ENCODE data around the gene DHRS7C.
"Not testable (repeated sequence)": the region's sequence is repeated elsewhere in the genome, so short reads cannot be mapped to it uniquely, and the experiment has no call there.

Gene DHRS7C

DNA sequence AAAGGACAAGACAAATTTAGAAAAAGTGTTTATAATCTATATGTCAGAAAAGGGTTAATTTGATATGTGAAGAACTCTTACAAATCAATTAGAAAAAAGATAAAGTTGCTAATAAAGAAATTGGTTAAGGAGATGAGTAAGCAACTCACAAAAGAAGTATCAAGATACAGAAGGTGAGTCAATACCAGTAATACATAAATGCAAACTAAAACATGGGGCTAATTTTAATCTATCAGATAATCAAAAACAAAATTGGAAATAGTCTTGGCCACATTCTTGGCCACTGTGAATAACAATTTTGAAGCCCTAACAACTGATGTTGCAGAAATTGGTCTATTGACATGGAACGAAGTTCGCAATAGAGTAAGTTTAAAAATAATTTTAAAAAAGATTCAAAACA, 6.8 kb downstream of the DHRS7C start:
- H3K27me3 ChIP-seq, result peaks cover 0 to 17% of the 10 kb centered on the region in 2 donors
- TF ChIP-seq, protein P1, sequence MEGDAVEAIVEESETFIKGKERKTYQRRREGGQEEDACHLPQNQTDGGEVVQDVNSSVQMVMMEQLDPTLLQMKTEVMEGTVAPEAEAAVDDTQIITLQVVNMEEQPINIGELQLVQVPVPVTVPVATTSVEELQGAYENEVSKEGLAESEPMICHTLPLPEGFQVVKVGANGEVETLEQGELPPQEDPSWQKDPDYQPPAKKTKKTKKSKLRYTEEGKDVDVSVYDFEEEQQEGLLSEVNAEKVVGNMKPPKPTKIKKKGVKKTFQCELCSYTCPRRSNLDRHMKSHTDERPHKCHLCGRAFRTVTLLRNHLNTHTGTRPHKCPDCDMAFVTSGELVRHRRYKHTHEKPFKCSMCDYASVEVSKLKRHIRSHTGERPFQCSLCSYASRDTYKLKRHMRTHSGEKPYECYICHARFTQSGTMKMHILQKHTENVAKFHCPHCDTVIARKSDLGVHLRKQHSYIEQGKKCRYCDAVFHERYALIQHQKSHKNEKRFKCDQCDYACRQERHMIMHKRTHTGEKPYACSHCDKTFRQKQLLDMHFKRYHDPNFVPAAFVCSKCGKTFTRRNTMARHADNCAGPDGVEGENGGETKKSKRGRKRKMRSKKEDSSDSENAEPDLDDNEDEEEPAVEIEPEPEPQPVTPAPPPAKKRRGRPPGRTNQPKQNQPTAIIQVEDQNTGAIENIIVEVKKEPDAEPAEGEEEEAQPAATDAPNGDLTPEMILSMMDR (IDR thresholded peaks at IDR 0.05), result no peak
- DNase-seq, result no peak
- no peaks in the 10 kb centered on the region for H3K4me1 ChIP-seq
- H3K4me3 ChIP-seq, result no peak overlapping the region
- intact Hi-C loops (cut with DNase I; ENCODE audit: low total_unique reads), result no loop called here
- no peaks in the 10 kb centered on the region for H3K36me3 ChIP-seq
- H3K27ac ChIP-seq, result no peak overlapping the region
- no peaks in the 10 kb centered on the region for H3K9me3 ChIP-seq

GRCh38 chr17:9783465-9783864, 7.9 kb downstream of the DHRS7C start:
- H3K9me3 ChIP-seq; H3K4me1 ChIP-seq; H3K36me3 ChIP-seq; H3K4me3 ChIP-seq; DNase-seq; intact Hi-C loops (cut with DNase I; ENCODE audit: low total_unique reads); H3K27ac ChIP-seq: not testable (repeated sequence)
- H3K27me3 ChIP-seq, result peaks cover 0 to 17% of the 10 kb centered on the region in 2 donors

- TF ChIP-seq, protein P1 (IDR thresholded peaks at IDR 0.05), result no peak
- peaks cover 0 to 17% of the 10 kb centered on the region in 2 donors for H3K27me3 ChIP-seq
- H3K36me3 ChIP-seq, result no peaks in the 10 kb centered on the region
- no peak overlapping the region for H3K4me3 ChIP-seq
- H3K27ac ChIP-seq, result no peak overlapping the region
- no peaks in the 10 kb centered on the region for H3K9me3 ChIP-seq
- DNase-seq, result no peak
- intact Hi-C loops (cut with DNase I; ENCODE audit: low total_unique reads), result no loop called here
- no peaks in the 10 kb centered on the region for H3K4me1 ChIP-seq
Observed at GRCh38 chr17:9783050-9783449, 8.3 kb downstream of the DHRS7C start.

DNA sequence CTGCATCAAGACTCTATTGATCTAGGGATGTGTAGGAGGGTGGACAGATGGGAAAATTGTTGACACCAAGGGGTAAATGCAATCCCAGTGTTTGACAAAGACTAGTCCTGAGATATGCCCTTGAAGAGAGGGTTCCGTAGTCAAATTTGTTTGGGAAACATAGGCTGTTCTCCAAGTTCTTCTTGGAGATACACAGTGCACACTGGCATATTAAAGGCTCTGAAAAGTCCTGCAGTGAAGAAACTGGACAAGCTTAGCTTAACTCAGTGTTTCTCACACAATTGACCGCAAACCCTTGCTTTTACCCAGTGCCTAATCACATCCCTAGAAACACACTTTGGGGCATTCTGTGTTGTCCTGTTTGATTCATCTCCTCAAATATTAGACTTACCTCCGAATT, 10.8 kb downstream of the DHRS7C start:
- Histone ChIP-seq H3K36me3 (no peaks in the 10 kb centered on the region), H3K9me3 (peaks cover 0 to 5% (median 0%) of the 10 kb centered on the region in 3 donors), H3K4me3 (no peak overlapping the region), H3K27ac (no peak overlapping the region), H3K27me3 (peaks cover 0 to 11% of the 10 kb centered on the region in 2 donors), H3K4me1 (no peaks in the 10 kb centered on the region)
- TF ChIP-seq, protein P1 (IDR thresholded peaks at IDR 0.05), result no peak
- intact Hi-C loops (cut with DNase I; ENCODE audit: low total_unique reads), result no loop called here
- no peak for DNase-seq

GRCh38 chr17:9776911-9777310, 14.5 kb downstream of the DHRS7C start:
- H3K27me3 ChIP-seq, result peaks cover 0 to 11% of the 10 kb centered on the region in 2 donors
- intact Hi-C loops (cut with DNase I; ENCODE audit: low total_unique reads), result no loop called here
- no peak overlapping the region for H3K27ac ChIP-seq
- no peak overlapping the region for H3K4me3 ChIP-seq
- no peaks in the 10 kb centered on the region for H3K4me1 ChIP-seq
- peaks cover 0 to 5% (median 0%) of the 10 kb centered on the region in 3 donors for H3K9me3 ChIP-seq
- no peak for DNase-seq
- no peaks in the 10 kb centered on the region for H3K36me3 ChIP-seq
- TF ChIP-seq, protein P1 (IDR thresholded peaks at IDR 0.05), result no peak

- TF ChIP-seq, protein P1 (IDR thresholded peaks at IDR 0.05), result no peak
- Histone ChIP-seq H3K36me3 (no peaks in the 10 kb centered on the region), H3K9me3 (peaks cover 0 to 5% (median 0%) of the 10 kb centered on the region in 3 donors), H3K27me3 (peaks cover 0 to 29% of the 10 kb centered on the region in 2 donors), H3K4me1 (no peaks in the 10 kb centered on the region), H3K27ac (no peak overlapping the region), H3K4me3 (no peak overlapping the region)
- DNase-seq, result peak in 1 of 2 donors; percentile 62
- intact Hi-C loops (cut with DNase I; ENCODE audit: low total_unique reads), result no loop called here
Observed at GRCh38 chr17:9772658-9773057, 18.7 kb downstream of the DHRS7C start.

All from tibial artery (tissue), 4 donors.